Stimulated activated CD8-positive, alpha-beta memory T cell treated with anti-CD3 and anti-CD28 coated beads, Interleukin-2, amount 100 ng/mL, for 1 hour (primary cell): ENCODE data around the gene PRMT1.
A peak's percentile ranks its signal among the peaks of the same experiment; 100 is the strongest.

Experiments
- DNase-seq, 2 donors: peaks; one replicate each; pipeline ENCODE4 v3.0.0-alpha.2; 2020; ENCODE audit warnings: low read depth in 2 of 2

The PRMT1 gene

DNA sequence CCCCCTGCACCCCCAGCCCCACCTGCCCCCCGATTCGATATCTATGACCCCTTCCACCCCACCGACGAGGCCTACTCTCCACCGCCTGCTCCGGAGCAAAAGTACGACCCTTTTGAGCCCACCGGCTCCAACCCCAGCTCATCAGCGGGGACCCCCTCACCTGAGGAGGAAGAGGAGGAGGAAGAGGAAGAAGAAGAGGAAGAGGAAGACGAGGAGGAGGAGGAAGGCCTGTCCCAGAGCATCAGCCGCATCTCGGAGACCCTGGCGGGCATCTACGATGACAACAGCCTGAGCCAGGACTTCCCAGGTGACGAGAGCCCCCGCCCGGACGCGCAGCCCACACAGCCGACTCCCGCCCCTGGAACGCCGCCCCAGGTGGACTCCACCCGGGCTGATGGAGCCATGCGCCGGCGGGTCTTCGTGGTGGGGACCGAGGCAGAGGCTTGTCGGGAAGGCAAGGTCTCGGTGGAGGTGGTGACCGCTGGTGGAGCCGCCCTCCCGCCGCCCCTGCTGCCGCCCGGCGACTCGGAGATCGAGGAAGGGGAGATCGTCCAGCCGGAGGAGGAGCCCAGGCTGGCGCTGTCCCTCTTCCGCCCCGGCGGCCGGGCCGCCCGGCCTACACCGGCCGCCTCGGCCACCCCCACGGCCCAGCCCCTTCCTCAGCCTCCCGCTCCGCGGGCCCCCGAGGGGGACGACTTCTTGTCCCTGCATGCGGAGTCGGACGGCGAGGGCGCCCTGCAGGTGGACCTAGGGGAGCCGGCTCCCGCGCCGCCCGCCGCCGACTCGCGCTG lies 25.8 kb upstream of the PRMT1 start:
- no peak for DNase-seq

DNA sequence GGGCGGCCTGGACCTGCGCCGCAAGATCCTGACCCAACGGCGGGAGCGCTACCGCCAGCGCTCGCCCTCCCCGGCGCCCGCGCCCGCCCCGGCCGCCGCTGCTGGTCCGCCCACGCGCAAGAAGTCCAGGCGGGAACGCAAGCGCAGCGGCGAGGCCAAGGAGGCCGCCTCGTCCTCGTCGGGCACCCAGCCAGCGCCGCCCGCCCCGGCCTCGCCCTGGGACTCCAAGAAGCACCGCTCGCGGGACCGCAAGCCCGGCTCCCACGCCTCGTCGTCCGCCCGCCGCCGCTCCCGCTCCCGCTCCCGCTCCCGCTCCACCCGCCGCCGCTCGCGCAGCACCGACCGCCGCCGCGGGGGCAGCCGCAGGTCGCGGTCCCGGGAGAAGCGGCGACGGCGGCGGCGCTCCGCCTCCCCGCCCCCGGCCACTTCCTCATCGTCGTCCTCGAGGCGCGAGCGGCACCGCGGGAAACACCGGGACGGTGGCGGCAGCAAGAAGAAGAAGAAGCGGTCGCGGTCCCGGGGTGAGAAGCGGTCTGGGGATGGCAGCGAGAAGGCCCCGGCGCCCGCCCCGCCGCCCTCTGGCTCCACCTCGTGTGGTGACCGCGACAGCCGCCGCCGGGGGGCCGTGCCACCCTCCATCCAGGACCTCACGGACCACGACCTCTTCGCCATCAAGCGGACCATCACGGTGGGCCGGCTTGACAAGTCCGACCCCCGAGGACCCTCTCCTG lies 25.1 kb upstream of the PRMT1 start:
- DNase-seq = no peak

DNA sequence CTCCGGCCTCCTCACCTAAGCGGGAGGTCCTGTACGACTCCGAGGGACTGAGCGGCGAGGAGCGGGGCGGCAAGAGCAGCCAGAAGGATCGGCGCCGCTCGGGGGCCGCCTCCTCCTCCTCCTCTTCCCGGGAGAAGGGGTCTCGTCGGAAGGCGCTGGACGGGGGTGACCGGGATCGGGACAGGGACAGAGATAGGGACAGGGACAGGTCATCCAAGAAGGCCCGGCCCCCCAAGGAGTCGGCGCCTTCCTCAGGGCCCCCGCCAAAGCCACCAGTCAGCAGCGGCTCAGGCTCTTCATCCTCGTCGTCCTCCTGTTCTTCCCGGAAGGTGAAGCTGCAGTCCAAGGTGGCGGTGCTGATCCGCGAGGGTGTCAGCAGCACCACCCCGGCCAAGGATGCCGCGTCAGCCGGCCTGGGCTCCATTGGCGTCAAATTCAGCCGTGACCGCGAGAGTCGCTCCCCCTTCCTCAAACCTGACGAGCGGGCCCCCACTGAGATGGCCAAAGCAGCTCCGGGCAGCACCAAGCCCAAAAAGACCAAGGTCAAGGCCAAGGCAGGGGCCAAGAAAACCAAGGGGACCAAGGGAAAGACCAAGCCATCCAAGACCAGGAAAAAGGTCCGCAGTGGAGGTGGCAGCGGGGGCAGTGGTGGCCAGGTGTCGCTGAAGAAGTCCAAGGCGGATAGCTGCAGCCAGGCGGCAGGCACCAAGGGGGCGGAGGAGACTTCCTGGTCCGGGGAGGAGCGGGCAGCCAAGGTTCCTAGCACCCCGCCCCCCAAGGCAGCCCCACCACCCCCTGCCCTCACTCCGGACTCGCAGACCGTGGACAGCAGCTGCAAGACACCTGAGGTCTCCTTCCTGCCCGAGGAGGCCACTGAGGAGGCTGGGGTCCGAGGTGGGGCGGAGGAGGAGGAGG lies 24.3 kb upstream of the PRMT1 start:
- DNase-seq = no peak

DNA sequence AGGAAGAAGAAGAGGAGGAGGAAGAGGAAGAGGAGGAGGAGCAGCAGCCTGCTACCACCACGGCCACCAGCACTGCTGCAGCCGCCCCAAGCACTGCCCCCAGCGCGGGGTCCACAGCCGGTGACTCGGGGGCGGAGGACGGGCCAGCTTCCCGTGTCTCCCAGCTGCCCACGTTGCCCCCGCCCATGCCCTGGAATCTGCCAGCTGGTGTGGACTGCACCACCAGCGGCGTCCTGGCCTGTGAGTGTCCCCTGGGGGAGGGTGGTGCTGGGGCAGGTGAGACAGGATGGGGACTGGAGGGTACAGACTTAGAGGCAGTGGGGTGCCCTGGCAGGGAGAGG lies 23.6 kb upstream of the PRMT1 start:
- no peak for DNase-seq

DNA sequence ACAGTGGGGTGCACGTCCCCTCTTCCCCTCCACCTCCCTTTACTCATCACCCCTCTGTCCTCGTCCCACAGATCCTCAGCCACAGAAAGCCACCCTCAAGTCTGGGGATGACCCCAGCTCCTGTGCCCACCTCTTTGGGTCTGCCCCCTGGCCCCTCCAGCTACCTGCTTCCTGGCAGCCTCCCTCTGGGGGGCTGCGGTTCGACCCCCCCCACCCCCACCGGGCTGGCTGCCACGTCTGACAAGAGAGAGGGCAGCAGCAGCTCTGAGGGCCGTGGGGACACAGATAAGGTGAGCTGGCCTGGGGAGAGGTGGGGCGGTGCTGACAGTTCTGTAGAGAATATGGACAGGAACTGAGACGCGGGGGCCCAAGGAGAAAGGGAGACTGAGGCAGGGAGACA lies 22.5 kb upstream of the PRMT1 start:
- no peak for DNase-seq

DNA sequence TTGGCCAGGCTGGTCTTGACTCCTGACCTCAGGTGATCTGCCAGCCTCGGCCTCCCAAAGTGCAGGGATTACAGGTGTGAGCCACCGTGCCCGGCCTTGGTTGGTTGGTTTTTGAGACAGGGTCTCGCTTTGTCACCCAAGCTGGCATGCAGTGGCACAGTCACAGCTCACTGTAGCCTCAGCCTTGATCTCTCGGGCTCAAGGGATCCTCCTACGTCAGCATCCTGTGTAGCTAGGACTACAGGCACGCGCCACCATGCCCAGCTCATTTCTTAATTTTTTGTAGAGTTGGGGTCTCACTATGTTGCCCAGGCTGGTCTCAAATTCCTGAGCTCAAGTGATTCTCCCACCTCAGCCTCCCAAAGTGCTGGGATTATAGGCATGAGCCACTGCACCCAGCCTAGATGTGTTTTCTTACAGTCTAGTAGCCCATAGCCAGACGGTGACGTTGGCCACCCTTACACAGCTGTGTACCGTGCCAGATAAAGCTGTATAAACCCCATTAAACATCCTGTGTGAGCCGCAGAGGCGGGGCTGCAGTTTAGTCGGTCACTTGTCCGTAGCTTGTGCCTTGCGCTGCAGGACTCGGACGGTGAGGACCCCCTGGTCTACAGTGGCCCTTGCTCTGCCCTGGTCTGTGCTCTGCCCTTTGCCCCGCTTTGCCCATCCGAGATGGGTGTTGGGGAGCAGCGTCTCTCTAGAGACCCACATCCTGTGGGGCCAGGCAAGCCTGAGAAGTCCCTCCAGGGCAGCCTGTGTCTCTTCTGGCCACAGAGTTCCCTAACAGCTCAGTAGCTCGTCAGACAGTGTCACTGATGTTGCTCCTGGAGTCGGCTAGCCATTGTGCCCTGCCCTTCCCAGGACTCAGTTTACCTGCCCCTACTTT lies 21.3 kb upstream of the PRMT1 start:
- no peak for DNase-seq

DNA sequence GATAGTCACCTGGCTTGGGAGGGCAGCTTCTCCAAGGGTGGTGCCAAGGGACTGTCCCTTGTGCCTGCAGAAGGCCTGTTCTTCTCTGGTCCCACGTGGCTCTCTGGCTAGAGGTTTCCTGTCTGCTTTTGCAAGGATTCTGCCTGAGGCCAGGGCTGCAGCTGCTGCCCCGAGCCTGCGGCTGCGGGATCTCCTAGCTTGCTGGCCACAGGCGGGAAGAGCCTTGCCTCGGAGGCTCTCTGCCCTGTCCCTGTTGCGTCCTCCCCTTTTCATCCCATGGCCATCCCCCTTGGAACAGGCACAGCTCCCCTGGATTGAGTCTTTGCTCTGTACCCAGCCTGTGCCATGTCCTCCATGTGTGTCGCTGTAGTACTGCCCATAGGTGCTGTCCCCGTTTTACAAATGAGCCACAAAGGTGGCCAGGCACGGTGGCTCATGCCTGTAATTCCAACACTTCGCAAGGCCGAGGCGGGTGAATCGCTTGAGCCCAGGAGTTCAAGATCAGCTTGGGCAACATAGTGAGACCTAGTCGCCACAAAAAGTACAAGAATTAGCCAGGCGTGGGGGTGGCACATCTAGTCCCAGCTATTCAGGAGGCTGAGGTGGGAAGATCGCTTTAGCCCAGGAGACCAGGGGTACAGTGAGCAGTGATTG lies 20.5 kb upstream of the PRMT1 start:
- DNase-seq = no peak

DNA sequence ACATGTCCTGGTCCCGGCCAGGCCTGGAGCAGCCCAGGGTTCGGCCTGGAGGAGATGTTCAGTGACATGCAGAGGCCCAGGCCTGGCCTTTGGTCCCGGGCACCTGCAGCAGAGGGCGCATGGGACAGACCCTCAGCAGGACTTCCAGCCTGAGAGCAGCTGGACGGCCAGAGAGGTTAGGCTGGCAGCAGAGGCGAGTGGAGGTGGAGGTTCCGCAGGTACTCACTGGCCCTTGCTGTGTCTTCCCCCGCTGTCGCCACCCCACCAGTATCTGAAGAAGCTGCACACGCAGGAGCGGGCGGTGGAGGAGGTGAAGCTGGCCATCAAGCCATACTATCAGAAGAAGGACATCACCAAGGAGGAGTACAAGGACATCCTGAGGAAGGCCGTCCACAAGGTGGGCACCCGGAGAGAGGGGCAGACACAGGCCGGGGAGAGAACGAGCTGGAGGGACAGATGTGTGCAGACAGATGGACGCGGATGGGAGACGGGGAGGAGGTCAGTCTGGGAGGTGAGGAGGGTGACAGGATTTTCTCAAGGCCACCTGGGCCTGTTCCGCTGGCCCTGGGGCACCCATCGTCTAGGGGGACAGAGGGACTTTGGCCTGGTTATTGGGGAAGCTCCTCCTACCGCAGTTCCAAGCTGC lies 19.5 kb upstream of the PRMT1 start:
- DNase-seq = no peak

DNA sequence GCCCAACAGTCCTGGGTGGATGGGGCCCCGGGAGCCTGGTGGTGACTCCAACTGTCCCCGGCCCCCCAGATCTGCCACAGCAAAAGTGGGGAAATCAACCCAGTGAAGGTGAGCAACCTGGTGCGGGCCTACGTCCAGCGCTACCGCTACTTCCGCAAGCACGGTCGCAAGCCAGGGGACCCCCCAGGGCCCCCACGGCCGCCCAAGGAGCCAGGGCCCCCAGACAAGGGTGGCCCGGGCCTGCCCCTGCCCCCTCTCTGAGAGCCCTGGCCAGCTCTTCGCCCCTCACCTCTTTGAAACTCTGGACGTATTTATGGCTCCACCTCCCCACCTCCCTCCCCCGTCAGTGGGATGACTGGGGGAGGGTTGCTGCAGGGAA lies 18.9 kb upstream of the PRMT1 start:
- DNase-seq = no peak

DNA sequence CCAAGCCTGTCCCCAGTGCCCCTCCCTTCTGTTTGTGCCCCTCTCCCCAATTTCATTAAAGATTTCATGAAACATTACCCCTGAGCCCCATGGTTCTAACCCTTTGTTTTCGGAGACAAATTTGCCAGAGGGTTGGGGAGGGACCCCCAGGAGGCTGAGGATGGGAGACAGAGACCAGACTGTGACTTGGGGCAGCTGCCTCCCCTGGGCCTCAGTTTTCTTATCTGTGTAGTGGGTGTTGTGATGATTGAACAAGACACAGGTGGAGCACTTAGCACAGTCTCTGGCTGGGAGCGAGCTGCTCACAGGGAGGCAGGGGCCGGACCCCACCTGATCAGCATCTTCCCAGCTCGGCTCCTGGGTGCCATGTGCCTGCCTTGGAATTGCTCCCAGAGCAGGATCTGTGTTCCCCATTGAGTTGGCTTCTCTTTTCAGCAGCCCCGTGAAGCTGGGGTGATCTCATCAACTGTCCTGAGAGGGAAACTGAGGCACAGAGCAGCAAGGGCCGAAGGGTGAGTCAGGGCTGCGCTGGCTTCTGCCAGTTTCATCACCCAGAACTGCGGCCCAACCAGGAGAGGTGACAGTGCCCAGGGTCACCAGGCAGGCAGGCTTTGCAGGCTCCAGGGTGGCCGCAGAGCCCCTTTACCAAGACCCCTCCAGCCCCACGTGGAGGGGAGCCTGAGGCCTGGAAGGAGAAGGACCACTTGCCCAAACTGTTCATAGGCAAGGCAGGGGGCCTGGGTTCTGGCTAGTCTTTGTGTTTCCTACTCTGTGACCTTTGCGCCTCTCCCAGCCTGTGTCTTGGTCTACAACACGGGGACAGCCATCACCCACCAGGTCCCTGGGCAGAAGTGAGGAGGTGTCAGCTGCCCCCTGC lies 18.3 kb upstream of the PRMT1 start:
- DNase-seq = no peak

DNA sequence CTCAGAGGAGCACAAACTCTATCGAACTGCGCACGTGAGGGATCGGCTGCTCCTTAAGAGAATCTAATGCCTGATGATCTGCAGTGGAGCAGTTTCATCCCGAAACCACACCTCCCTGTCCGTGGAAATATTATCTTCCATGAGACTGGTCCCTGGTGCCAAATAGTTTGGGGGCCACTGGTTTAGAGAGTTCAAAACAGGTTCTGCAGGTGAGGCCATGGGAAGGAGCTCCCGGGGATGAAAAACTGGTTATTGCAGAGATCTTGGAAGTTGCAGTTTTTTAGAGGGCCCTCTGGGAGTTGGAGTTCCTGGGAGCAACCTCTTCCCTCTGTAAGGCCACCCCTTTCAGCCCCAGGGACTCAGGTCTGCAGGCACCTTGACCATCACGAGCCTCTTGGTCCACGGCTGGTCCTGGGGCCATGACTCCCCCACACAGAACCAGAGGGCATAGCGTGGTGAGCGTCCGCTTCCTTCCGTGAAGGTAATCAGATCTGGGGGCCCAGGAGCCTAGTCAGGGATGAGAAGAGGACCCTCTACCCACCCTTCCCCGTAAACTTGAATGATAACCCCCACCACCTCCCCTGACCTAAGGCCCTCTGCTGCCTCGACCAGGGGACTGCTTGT lies 16.6 kb upstream of the PRMT1 start:
- no peak for DNase-seq

DNA sequence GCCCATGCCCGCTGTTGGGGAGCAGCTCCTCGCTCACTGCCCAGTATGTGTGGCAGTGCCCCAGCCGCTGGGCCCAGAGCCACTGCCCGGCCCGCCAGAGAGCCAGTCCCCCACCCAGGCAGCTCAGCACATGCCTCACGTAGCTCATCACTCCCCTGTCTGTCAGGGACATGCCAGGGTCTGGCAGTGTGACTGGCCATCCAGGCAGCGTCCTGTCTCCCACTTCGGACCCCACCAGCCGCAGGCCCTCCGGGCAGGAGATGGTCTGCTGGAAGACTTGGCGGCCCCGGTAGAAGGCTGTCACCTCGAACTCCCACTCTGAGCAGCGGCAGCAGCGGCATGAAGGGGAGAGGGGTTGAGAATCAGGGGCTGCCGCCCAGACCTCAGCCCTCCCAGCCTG lies 15.1 kb upstream of the PRMT1 start:
- DNase-seq = no peak

DNA sequence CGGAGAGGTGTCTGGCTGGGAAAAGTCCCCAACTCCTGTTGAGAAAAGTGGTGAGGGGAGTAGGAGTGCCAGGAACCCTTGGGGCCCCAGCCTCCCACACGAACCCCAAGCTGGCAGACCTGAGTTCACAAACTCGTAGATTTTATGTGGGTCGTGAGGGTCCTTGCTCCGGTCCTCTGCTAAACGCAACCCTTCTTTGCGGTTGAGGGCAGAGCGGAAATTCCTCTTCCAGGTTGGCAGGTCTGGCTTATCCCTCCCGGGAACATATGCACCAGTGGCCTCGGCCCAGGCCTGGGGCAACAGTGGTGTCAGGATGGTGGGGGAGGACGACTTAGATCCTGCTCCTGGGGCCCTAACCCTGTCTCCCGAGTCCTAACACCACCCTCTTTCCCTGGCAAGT lies 13.8 kb upstream of the PRMT1 start:
- no peak for DNase-seq

DNA sequence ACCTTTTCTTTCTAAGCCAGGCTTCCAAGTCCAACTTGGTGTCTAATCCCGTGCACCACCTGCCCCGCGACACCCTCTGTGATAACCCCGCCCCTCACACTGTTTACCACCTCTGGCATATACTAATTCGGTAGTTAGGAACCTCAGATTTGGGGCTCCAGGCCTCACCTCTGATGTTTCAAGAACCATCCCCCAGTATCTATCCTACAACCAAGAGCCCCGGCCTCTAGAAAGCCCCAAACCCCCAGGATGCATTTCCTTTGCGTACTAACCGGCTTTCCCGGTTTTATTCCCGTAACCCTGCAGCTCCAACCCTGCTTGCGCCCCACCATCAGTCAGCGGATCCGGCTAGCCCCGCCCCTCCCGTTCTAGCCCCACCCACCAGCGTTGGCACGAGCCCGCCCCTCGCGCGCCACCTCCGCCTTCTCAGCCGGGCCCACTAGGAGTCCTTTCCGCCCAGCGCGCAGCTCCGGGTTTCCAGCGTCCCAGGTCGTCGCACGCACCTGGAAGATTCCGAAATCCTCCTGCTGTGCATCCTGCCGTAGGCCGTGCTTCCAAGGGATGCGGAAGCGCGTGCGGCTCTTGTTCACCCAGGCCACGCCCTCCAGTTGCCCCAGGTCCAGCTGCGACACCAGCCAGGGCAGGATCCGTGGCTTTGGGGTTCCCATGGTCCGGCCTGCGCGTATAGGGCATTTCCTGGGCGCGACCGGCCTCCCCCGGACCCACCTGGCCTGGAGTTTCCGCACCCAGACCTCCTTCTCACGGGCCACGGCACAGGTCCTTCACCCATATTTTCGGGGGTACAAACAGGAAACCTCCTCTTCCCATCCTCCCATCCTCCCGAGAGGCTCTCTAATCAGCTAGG lies 12.7 kb upstream of the PRMT1 start:
- DNase-seq = peak; percentile 88 to 89

DNA sequence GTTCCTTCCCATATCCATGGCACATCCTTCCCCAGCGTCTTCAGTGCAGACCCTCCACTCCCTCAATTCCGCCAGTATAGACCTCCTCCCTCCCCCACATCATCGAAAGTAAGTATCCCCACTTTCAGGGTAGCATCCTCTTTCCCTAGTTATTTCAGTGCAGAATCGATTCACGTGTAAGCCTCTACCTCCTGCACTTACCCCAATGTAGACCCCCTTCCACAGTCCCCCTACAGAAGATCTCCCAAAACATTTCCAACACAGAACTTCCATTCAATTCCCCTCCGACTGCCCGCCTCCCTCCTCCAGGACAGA lies 12.1 kb upstream of the PRMT1 start:
- DNase-seq = no peak

DNA sequence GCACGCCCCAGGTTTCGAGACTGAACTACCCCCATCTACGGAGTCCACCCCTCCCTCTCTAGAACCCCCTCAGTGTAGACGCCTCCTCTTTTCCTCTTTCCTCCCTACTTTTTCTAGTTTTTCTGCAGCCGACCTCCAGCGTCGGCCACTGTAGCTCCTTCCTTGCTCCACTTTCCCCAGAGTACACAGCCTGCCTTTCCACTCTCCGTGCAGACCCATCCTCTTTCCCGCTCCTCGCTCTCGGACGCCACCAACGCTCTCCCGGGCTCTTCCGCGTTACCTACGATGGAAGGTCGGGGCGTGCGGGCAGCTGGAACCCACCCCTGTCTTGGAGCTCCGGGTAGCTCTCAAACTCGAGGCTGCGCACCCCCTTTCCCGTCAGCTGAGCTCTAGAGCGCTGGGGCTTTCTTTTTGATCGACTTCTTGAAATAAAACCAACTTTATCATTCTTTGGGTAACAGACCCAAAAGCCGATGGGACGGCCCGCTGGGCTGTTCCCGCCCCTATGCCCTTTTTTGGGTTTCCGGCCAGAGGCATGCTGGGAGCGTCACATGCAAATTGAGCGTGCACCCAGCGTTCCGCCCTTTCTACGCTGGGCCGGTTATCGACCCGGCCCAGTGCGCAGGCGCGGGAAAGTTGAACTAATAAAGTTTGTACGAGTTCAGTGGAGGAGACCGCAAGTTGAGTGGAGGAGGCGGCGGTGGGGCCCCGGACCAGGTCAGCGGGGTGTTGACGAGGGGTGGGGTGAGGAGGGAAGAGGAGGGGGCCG lies 11.5 kb upstream of the PRMT1 start, which contains the start of the genes BCL2L12 and IRF3:
TSS of gene BCL2L12 (plus strand) at position 583 of the 769 bp plus-strand sequence. CDS start 760 bp downstream, outside the sequence.
TSS of gene IRF3 (minus strand) at position 507 of the 769 bp plus-strand sequence. CDS start 1,019 bp downstream, outside the sequence.
- peak; percentile 98 to 99 for DNase-seq

DNA sequence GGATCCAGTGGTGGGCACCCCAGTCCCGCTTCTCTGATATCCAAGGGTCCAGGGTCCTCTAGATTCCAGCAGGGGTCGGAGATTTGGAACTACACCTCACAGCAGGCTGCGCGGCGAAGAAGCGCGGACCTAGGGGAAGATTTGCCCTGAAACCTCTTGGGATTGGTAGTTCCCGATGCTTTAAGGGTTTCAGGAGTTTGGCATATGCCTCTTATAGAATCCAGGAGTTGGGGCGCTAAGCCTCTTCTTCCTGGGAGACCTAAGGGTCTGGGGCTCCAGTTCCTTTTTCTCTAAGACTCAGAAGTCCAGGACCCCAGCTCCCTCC lies 11.0 kb upstream of the PRMT1 start:
- no peak for DNase-seq
